ENCODE data around the gene ATP8B1. TPM values are rescaled to one million over a fixed set of nuclear protein-coding genes. Genes with fewer than 3 reads are reported as not detected.

The ATP8B1 gene
- total and polyA plus RNA-seq, 2 of the 8 experiments (the other 6 are each of a cell fraction or from before 2014, with no cell fraction given), result 1.1 to 4.6 TPM

- Histone ChIP-seq H3K4me1 (replicated peaks in 1 of 4; ENCODE audit: control insufficient read depth in 3 of 4, insufficient read depth in 4 of 4, low read length in 3 of 4) (no peaks in the 10 kb centered on the region), H3K36me3 (ENCODE audit: control insufficient read depth in 2 of 4, insufficient read depth in 4 of 4, low read length in 3 of 4) (no peaks in the 10 kb centered on the region), H3K79me2 (ENCODE audit: control insufficient read depth in 1 of 2, insufficient read depth in 2 of 2, low read length in 2 of 2) (no peaks in the 10 kb centered on the region), H2BK20ac (ENCODE audit: low read length) (no peak overlapping the region), H3K79me1 (ENCODE audit: low read depth, low read length) (no peaks in the 10 kb centered on the region), H3K14ac (ENCODE audit: insufficient read length) (no peak overlapping the region), H2AFZ (ENCODE audit: low read length) (no peak overlapping the region), H2BK12ac (ENCODE audit: low read depth, low read length) (no peak overlapping the region), H2BK15ac (ENCODE audit: low read length) (no peak overlapping the region), H3K27me3 (replicated peaks in 1 of 4; ENCODE audit: control insufficient read depth in 3 of 4, extremely low read depth in 1 of 4, insufficient read depth in 3 of 4, low read length in 3 of 4) (no peaks in the 10 kb centered on the region), H3K9me3 (ENCODE audit: insufficient read depth in 2 of 2, low read depth in 1 of 2, low read length in 1 of 2) (no peaks in the 10 kb centered on the region), H3K18ac (ENCODE audit: extremely low read depth, low read length) (no peak overlapping the region), H4K5ac (ENCODE audit: insufficient read length, low read depth, low read length) (no peak overlapping the region), H3K4me3 (ENCODE audit: extremely low read depth in 1 of 4, insufficient read depth in 2 of 4, low read depth in 3 of 4, low read length in 4 of 4) (no peak overlapping the region), H4K20me1 (replicated peaks in 1 of 2; ENCODE audit: control insufficient read depth in 1 of 2, insufficient read depth in 2 of 2, low read length in 2 of 2) (peaks cover 0 to 2% of the 10 kb centered on the region in 2 experiments), H3K4ac (replicated peaks; ENCODE audit: insufficient read length, low read depth, low read length) (no peak overlapping the region), H4K91ac (replicated peaks; ENCODE audit: insufficient read length, low read length) (no peak overlapping the region), H3K27ac (ENCODE audit: low read depth, low read length) (no peak overlapping the region), H3K9ac (replicated peaks in 1 of 4; ENCODE audit: extremely low read depth in 1 of 4, low read depth in 3 of 4, low read length in 3 of 4) (no peak overlapping the region), H3K56ac (replicated peaks; ENCODE audit: insufficient read length, low read depth, low read length) (no peak overlapping the region), H3K23ac (ENCODE audit: insufficient read length) (no peak overlapping the region), H2BK5ac (ENCODE audit: low read depth, low read length) (no peak overlapping the region), H3K4me2 (ENCODE audit: insufficient read depth in 1 of 2, low read depth in 2 of 2, low read length in 2 of 2) (no peak overlapping the region), H3K23me2 (ENCODE audit: low read depth, low read length) (no peaks in the 10 kb centered on the region), H2BK120ac (replicated peaks; ENCODE audit: low read depth, low read length) (no peak overlapping the region), H4K8ac (ENCODE audit: extremely low read depth, insufficient read depth, low read length) (no peak overlapping the region), H2AK5ac (ENCODE audit: low read depth, low read length) (no peak overlapping the region)
- no peak for FAIRE-seq
- no peak for DNase-seq (ENCODE audit: low read depth in 1 of 2, low spot score in 2 of 2)
- no peak for TF ChIP-seq POLR2AphosphoS5 (IDR thresholded peaks at IDR 0.05; ENCODE audit: low read depth, low read length)
- 72% methylated on average over 2 of the region's 2 CpGs; no CpG with 5 or more reads in 1 of the 2 experiments for WGBS, 2 experiments (ENCODE audit: extremely low coverage in 1 of 2, insufficient coverage in 1 of 2, insufficient read length in 1 of 2, insufficient replicate concordance in 2 of 2, low coverage in 1 of 2, low lambda C conversion rate in 2 of 2, missing lambda C conversion rate in 1 of 2)
- ChIA-PET CTCF (ENCODE audit: partially characterized antibody) (no interaction called here), POLR2A (ENCODE audit: partially characterized antibody) (no interaction called here)
Measured at GRCh38 chr18:57664568-57665165, 138.4 kb downstream of the ATP8B1 start.

All from H1 (cell line).